ENCODE results near the gene FUBP3.

Gene FUBP3, protein sequence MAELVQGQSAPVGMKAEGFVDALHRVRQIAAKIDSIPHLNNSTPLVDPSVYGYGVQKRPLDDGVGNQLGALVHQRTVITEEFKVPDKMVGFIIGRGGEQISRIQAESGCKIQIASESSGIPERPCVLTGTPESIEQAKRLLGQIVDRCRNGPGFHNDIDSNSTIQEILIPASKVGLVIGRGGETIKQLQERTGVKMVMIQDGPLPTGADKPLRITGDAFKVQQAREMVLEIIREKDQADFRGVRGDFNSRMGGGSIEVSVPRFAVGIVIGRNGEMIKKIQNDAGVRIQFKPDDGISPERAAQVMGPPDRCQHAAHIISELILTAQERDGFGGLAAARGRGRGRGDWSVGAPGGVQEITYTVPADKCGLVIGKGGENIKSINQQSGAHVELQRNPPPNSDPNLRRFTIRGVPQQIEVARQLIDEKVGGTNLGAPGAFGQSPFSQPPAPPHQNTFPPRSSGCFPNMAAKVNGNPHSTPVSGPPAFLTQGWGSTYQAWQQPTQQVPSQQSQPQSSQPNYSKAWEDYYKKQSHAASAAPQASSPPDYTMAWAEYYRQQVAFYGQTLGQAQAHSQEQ

GRCh38 chr9:130578865-130579737, at the start of gene FUBP3:
FUBP3 (plus strand) TSS chr9:130579577; CDS start chr9:130579681, 104 bp downstream.
- DNase-seq: peak; percentile 67

DNA sequence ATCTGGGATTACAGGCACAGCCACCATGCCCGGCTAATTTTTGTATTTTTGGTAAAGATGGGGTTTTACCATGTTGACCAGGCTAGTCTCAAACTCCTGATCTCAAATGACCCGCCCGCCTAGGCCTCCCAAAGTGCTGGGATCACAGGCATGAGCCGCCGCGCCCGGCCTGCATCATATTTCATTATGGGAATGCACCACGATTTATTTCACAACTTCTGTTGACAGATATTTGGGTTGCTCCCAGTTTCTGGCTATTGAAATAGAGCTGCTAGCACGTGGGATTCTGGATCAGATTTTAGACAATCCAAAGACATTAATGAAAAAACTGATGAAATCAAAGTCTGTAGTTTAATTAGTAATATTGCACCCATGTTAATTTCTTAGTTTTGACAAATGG, 48.4 kb upstream of the FUBP3 start:
- no peak for DNase-seq

- DNase-seq: no peak
Observed at GRCh38 chr9:130531670-130532069, 47.7 kb upstream of the FUBP3 start.

GRCh38 chr9:130532426-130533080, 46.8 kb upstream of the FUBP3 start:
- DNase-seq: no peak

DNA sequence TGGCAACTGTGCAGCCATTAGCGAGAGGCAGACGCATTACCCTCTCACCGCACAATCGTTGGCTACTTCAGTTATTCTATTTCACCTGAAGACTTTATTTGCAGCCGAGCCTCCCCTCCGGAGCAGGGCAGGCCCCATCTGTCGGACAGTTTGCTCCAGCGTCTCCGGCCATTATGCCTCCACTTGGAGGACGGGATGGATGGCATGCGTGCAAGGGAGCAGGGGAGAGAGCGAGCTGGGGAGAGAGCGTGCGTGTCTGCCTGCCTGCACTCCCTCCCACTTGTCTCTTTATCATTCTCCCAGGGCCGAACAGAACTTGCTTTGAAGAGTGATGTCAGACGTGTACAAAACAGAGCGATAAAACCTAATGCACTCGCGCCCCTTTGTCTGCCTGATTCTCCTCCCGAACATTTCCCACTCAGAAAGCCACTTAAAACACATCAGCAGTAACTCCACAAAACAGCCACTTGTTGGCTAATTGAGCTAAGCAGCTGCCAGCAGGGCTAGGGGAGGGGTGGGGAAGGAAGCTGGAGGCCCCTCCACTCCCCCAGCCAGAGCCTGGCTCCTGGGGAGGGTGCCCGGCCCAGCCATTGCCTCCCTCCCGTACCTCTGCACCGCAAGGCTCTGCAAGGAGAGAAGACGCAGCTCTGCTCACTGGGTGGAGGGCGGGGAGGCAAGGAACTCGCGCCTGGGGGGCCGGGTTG, 43.4 kb upstream of the FUBP3 start:
- DNase-seq: no peak

GRCh38 chr9:130536701-130537107, 42.7 kb upstream of the FUBP3 start:
- no peak for DNase-seq

DNA sequence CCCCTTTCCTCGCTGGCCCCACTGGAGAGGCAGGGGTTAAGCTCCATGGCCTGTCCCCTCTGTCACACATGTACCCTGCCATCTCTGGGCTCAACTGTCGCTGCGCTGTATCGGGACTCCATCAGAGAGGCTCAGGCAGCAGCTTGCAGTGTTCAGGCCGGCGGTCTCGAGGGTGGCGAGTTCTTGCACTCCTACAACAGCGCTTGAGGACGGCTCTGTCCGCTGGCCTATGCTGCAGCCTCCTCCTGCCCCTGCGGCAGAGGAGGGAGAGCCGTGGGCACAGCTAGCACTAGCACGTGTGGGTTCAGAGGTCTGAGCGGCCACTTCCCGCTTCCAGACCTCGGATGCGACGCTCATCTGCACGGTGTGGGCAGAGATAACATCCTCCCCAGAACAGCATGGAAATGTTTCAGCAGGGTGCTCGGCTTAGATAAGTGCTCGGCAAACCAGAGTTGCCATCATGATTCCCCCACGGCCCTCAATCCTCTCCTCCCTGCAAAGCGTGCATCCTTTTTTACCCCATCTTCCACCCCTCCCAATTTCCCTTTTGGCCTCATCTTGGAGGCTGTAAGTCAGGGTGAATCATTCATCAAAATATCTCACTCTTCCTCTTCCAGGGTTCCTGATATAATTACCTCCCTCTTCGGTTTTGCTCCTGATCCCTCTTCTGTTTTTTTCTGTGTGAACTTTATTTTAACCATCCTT, 41.9 kb upstream of the FUBP3 start:
- no peak for DNase-seq

DNA sequence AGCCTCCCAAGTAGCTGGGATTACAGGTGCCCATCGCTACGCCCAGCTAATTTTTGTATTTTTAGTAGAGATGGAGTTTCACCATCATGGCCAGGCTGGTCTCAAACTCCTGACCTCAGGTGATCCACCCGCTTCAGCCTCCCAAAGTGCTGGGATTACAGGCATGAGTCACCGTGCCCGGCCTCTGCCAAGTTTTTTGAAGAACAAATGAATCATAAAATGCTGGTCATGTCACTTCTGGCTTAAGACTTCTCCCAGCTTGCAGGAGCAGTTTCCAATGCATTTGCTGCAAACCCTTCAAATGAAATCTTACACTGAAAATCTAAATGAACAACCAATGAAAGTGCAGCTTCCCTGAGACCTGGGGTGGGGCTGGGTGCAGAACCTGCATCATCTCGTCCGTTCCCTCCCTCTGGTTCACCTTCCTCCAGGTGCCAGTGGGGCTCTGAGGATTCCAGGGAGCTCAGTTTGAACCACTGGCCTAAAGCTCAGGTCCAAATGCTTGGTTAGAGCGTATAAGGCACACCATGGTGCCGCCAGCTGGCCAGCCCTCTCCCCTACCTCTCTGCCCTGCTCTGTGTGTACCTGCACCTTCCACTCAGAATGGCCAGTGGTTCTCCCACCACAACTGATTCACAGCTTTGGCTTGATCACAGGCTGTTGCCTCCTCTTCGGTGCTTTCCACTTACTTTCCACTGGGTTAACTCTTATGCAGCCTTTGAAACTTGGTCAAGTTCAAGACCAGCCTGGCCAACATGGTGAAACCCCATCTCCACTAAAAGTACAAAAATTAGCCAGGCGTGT, 39.8 kb upstream of the FUBP3 start:
- no peak for DNase-seq

- no peak for DNase-seq
Observed at GRCh38 chr9:130541533-130541932, 37.8 kb upstream of the FUBP3 start.

GRCh38 chr9:130542038-130542437, 37.3 kb upstream of the FUBP3 start:
- no peak for DNase-seq

- no peak for DNase-seq
Observed at GRCh38 chr9:130542457-130543228, 36.7 kb upstream of the FUBP3 start.

DNA sequence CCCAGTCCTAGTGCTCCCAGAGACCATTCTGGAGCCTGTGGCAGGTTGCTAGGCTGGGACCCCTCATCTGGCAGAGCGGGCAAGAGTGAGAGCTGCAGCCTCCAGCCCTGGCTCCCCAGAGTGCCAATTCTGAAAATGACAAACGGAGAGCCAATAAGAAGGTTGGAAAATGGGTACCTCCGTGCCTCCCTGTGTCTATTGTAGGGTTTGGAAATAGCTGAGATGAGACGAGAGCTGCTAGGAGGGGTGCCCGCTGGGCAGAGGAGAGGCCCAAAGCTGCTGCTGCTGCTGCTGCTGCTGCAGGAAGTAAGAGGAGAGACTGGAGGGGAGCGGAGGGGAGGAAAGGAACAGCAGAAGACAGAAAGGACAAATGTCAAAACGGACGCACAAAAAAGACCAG, 36.0 kb upstream of the FUBP3 start:
- no peak for DNase-seq

- DNase-seq: no peak
Observed at GRCh38 chr9:130543859-130544258, 35.5 kb upstream of the FUBP3 start.

DNA sequence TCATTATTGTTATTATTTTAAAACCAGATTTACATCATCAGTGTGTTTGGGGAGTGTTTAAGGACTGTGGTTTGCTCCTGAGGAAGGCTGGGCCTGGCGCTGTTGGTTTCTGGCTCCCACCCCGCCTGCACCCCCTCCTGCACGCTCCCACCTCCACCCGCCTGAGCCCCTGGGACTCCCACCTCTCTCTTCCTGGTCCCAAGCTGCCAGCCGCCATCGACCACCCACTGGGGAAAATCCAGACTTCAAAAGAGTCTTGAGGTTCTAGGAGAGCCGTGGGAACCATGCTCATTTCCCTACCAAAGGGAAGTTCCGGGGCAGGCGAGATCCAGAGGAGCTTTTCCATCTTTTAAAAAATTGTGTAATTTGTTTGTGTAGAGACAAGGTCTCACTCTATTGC, 35.0 kb upstream of the FUBP3 start:
- no peak for DNase-seq

DNA sequence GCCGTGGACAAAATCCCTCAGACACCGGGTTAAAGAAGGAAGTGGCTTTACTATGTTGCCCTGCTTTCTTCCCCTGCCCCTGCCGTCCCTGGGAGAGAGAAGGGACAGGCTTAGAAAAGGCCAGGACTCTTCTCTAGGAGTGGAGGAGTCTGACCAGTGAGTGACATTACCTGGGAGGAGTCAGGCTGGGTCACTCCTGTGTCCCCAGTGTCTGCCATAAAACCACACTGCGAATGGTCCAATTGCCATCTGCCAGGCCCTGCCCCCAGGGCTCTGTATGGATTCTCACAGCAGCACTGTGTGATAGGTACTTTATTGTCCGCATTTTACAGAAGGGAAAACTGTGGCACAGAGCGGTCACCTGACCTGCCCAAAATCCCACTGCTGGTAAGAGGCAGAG, 31.3 kb upstream of the FUBP3 start:
- DNase-seq: no peak

DNA sequence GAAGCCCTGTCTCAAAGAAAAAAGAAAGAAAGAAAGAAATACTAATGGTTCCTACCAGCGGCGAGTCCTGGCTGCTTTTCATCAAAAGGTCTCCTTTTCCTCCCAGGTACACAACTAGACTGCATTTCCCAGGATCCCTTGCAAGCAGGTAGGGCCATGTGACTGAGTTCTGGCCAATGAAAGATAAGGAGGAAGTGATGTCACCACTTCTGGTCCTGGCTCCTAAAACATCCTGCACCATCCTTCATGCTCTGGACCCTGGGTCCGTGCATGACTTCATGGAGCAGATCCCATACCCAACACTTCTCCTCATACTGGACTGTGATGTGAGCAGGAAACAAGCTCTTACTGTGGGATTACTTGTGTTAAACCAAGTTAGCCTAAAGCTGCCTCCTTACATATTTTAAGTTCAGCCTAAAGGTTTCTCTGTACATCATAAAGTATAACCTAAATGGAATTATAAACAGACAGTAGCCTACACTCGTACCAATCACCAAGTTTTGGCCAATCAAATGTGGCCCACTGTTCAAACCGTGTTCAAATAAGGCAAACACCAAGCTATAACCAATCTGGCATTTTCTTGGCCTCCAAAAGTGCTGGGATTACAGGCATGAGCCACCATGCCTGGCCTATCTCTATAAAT, 30.2 kb upstream of the FUBP3 start:
- no peak for DNase-seq

DNA sequence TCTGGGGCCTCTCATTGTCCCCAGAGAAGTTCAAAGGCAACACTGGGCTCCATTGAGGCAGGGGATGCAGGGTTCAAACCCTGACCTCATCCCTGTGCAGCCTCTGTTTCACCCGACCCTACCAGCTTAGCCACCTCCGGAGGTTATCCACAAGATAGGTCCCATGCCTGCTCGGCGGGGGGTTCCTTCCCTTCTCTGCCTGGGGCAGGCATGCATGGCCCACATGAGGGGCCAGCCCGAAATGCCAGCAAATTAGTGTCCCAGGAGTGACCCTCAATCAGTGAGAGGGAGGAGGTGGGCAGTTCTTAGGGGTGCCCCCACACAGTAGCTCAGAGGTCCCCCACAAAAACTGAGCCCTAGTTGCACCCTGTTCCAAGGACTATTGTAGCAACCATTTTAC, 24.8 kb upstream of the FUBP3 start:
- DNase-seq: no peak

DNA sequence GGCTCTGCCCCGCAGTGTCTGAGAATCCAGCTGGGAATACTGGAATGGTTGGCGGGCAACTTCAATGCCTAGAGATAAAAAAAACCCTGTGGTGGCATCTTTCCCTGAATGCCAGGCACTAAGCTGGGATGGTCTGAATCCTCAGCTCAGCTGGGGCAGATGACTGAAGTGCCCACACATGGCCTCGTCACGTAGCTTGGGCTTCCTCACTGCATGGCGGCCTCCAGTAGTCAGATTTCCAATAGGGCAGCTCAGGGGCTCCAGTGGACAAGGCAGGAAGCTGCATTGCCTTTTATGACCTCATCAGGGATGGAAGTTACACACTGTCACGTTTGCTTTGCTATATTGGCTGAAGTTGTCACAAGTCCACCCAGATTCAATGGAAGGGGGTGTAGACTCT, 24.3 kb upstream of the FUBP3 start:
- no peak for DNase-seq

GRCh38 chr9:130555968-130556367, 23.4 kb upstream of the FUBP3 start:
- no peak for DNase-seq
